IMR-90 (cell line): ENCODE measurements around the gene ELAVL4. TPM values are rescaled to one million over a fixed set of nuclear protein-coding genes. Genes with fewer than 3 reads are reported as not detected.

ENCODE experiments used
- ATAC-seq: fragments of 200-7000 bp; cut with Tn5 transposase; 2 replicates; pipeline ENCODE4 v1.9.1; 2020; ENCODE audit warnings: low read depth, mild to moderate bottlenecking, moderate library complexity
- BruUV-seq: library from RNA; stranded (reverse); fragments of 400-500 nt; replicated peaks from 2 replicates; lab custom pipeline; 2021; lab: Mats Ljungman, UMichigan
- CTCF ChIA-PET: fragments of 300-600 bp; formaldehyde crosslinking; extraction: SDS; loops from one replicate; lab custom pipeline; 2021; ENCODE audit warnings: antibody characterized with exemption; lab: Yijun Ruan, JAX
- POLR2A ChIA-PET: fragments of 300-600 bp; sonication (Branson Sonifier 250); formaldehyde crosslinking; loops from one replicate; lab custom pipeline; 2022; ENCODE audit warnings: antibody characterized with exemption; ENCODE audit not compliant: unreplicated experiment; lab: Charles Lee
- DNase-seq: peaks from one replicate; pipeline ENCODE4 v3.0.0; 2013
- H2AFZ ChIP-seq: replicated peaks from 2 replicates; pipeline ENCODE3; 2013; ENCODE audit warnings: low read length, mild to moderate bottlenecking; ENCODE audit not compliant: poor library complexity
- H2AK5ac ChIP-seq: 2 replicates; pipeline ENCODE4 v1.6.1; 2013; ENCODE audit warnings: low read depth, low read length, inconsistent platforms
- H2AK9ac ChIP-seq: replicated peaks from 2 replicates; pipeline ENCODE3; 2013; ENCODE audit warnings: mild to moderate bottlenecking, low read depth, low read length, moderate library complexity; ENCODE audit not compliant: poor library complexity
- H2BK120ac ChIP-seq: 2 replicates; pipeline ENCODE4 v1.6.1; 2013; ENCODE audit warnings: low read depth, low read length, inconsistent platforms
- H2BK15ac ChIP-seq: 3 replicates; pipeline ENCODE4 v1.6.1; 2013; ENCODE audit warnings: low read depth, low read length, inconsistent platforms
- H2BK20ac ChIP-seq: 2 replicates; pipeline ENCODE4 v1.6.1; 2013; ENCODE audit warnings: low read depth, mild to moderate bottlenecking, inconsistent platforms, low read length, moderate library complexity
- H2BK5ac ChIP-seq: 2 replicates; pipeline ENCODE4 v1.6.1; 2013; ENCODE audit warnings: mild to moderate bottlenecking, low read depth, low read length, inconsistent platforms; ENCODE audit not compliant: poor library complexity, severe bottlenecking
- H3K14ac ChIP-seq: replicated peaks from 2 replicates; pipeline ENCODE4 v1.6.1; 2013; ENCODE audit warnings: low read depth, low read length, inconsistent platforms
- H3K18ac ChIP-seq: 2 replicates; pipeline ENCODE4 v1.6.1; 2013; ENCODE audit warnings: low read depth, low read length, control low read depth
- H3K23ac ChIP-seq: 2 replicates; pipeline ENCODE4 v1.6.1; 2013; ENCODE audit warnings: low read depth, low read length, inconsistent platforms
- H3K27ac ChIP-seq: 2 replicates; pipeline ENCODE4 v1.5.1; 2013; ENCODE audit warnings: mild to moderate bottlenecking, control low read depth, low read length; ENCODE audit not compliant: insufficient read depth
- H3K27me3 ChIP-seq: 2 replicates; pipeline ENCODE4 v1.6.1; 2013; ENCODE audit warnings: low read length; ENCODE audit not compliant: control insufficient read depth, insufficient read depth
- H3K36me3 ChIP-seq: 2 replicates; pipeline ENCODE4 v1.6.1; 2013; ENCODE audit warnings: low read length, mixed read lengths; ENCODE audit not compliant: control insufficient read depth, insufficient read depth
- H3K4ac ChIP-seq: 2 replicates; pipeline ENCODE4 v1.6.1; 2013; ENCODE audit warnings: low read depth, low read length, inconsistent platforms
- H3K4me1 ChIP-seq: 2 replicates; pipeline ENCODE4 v1.6.1; 2013; ENCODE audit warnings: low read length, mixed read lengths; ENCODE audit not compliant: control insufficient read depth, insufficient read depth
- H3K4me2 ChIP-seq: 2 replicates; pipeline ENCODE4 v1.6.1; 2013; ENCODE audit warnings: low read depth, mild to moderate bottlenecking, control low read depth, low read length, moderate library complexity
- H3K4me3 ChIP-seq: 2 replicates; pipeline ENCODE4 v1.5.1; 2013; ENCODE audit warnings: low read depth, mild to moderate bottlenecking, control low read depth, low read length, moderate library complexity; ENCODE audit not compliant: insufficient read depth
- H3K56ac ChIP-seq: 2 replicates; pipeline ENCODE4 v1.6.1; 2013; ENCODE audit warnings: low read length, inconsistent platforms; ENCODE audit not compliant: insufficient read depth; ENCODE audit errors: extremely low read depth
- H3K79me1 ChIP-seq, 2 experiments: 2 replicates each; pipeline ENCODE4 v1.6.1; 2013; ENCODE audit warnings: low read length in 2 of 2, inconsistent platforms in 1 of 2, low read depth in 1 of 2
- H3K9ac ChIP-seq: 2 replicates; pipeline ENCODE4 v1.6.1; 2013; ENCODE audit warnings: low read depth, low read length, control low read depth
- H3K9me1 ChIP-seq: 2 replicates; pipeline ENCODE4 v1.6.1; 2013; ENCODE audit warnings: low read length, inconsistent platforms; ENCODE audit not compliant: insufficient read depth
- H3K9me3 ChIP-seq: 2 replicates; pipeline ENCODE4 v1.6.1; 2013; ENCODE audit warnings: low read length; ENCODE audit not compliant: control insufficient read depth, insufficient read depth
- H4K20me1 ChIP-seq: 2 replicates; pipeline ENCODE4 v1.6.1; 2013; ENCODE audit warnings: low read length, inconsistent platforms; ENCODE audit not compliant: insufficient read depth
- H4K5ac ChIP-seq: 2 replicates; pipeline ENCODE4 v1.6.1; 2013; ENCODE audit warnings: mild to moderate bottlenecking, low read depth, low read length, control low read depth
- H4K8ac ChIP-seq, 2 experiments: 2 replicates each; pipeline ENCODE4 v1.6.1; 2013; ENCODE audit warnings: low read depth in 2 of 2, low read length in 2 of 2, control low read depth in 1 of 2, inconsistent platforms in 1 of 2
- H4K91ac ChIP-seq: 2 replicates; pipeline ENCODE4 v1.6.1; 2013; ENCODE audit warnings: low read depth, low read length, inconsistent platforms; ENCODE audit not compliant: insufficient read depth
- BHLHE40 ChIP-seq: fragments of 150-350 bp; IDR thresholded peaks from 2 replicates; pipeline ENCODE4 v1.6.1; 2016; ENCODE audit warnings: mild to moderate bottlenecking, low read depth, low read length
- CEBPB ChIP-seq: IDR thresholded peaks from 2 replicates; pipeline ENCODE4 v1.6.1; 2012; ENCODE audit warnings: low read depth, low read length, improper control_type of control experiment
- CHD1 ChIP-seq: IDR thresholded peaks from 2 replicates; pipeline ENCODE4 v1.6.1; 2012; ENCODE audit warnings: low read depth, low read length, improper control_type of control experiment
- CTCF ChIP-seq: conservative IDR thresholded peaks from 2 replicates; pipeline ENCODE4 v1.5.1; 2012; ENCODE audit warnings: mild to moderate bottlenecking, low read depth, low read length, improper control_type of control experiment
- ELK1 ChIP-seq: fragments of 150-350 bp; IDR thresholded peaks from 2 replicates; pipeline ENCODE4 v1.6.1; 2016; ENCODE audit warnings: low read depth, mild to moderate bottlenecking, low read length, moderate library complexity, borderline replicate concordance
- FOS ChIP-seq: fragments of 150-350 bp; IDR thresholded peaks from 2 replicates; pipeline ENCODE4 v1.6.1; 2016; ENCODE audit warnings: low read depth, low read length
- MAFK ChIP-seq: IDR thresholded peaks from 2 replicates; pipeline ENCODE4 v1.6.1; 2012; ENCODE audit warnings: low read depth, low read length, improper control_type of control experiment
- MAZ ChIP-seq: IDR thresholded peaks from 2 replicates; pipeline ENCODE4 v1.6.1; 2012; ENCODE audit warnings: low read depth, mild to moderate bottlenecking, low read length, improper control_type of control experiment, moderate library complexity, borderline replicate concordance
- MXI1 ChIP-seq: IDR thresholded peaks from 2 replicates; pipeline ENCODE4 v1.6.1; 2012; ENCODE audit warnings: low read depth, mild to moderate bottlenecking, low read length, moderate library complexity, borderline replicate concordance
- NFE2L2 ChIP-seq: fragments of 150-350 bp; IDR thresholded peaks from 2 replicates; pipeline ENCODE4 v1.6.1; 2016; ENCODE audit warnings: low read depth, mild to moderate bottlenecking, low read length
- POLR2A ChIP-seq: IDR thresholded peaks from 2 replicates; pipeline ENCODE4 v1.6.1; 2012; ENCODE audit warnings: mild to moderate bottlenecking, low read depth, low read length
- RAD21 ChIP-seq: IDR thresholded peaks from 2 replicates; pipeline ENCODE4 v1.6.1; 2012; ENCODE audit warnings: low read length, improper control_type of control experiment
- RCOR1 ChIP-seq: IDR thresholded peaks from 2 replicates; pipeline ENCODE4 v1.6.1; 2012; ENCODE audit warnings: mild to moderate bottlenecking, low read length, improper control_type of control experiment; ENCODE audit not compliant: insufficient replicate concordance
- RFX5 ChIP-seq: IDR thresholded peaks from 2 replicates; pipeline ENCODE4 v1.8.0; 2012; ENCODE audit warnings: low read depth, mild to moderate bottlenecking, low read length, moderate library complexity
- SMC3 ChIP-seq: fragments of 150-350 bp; IDR thresholded peaks from 2 replicates; pipeline ENCODE4 v1.6.1; 2016; ENCODE audit warnings: low read depth, mild to moderate bottlenecking, antibody characterized with exemption, low read length, moderate library complexity
- USF2 ChIP-seq: fragments of 150-350 bp; IDR thresholded peaks from 2 replicates; pipeline ENCODE4 v1.6.1; 2017; ENCODE audit warnings: mild to moderate bottlenecking, antibody characterized with exemption, low read length, low read depth
- dilution Hi-C: fragments of 300-500 bp; cut with HindIII; formaldehyde crosslinking; loops from one replicate; pipeline ENCODE4 v1.14.3; 2018; ENCODE audit warnings: low sequenced_read_pairs; ENCODE audit not compliant: unreplicated experiment
- in situ Hi-C: fragments of 300-500 bp; cut with MboI; formaldehyde crosslinking; loops from 3 replicates; pipeline ENCODE4 v1.14.3; 2019; ENCODE audit warnings: low sequenced_read_pairs, inconsistent platforms, mixed read lengths
- intact Hi-C: fragments of 100-400 bp; cut with micrococcal nuclease; formaldehyde crosslinking; loops from 2 replicates; pipeline ENCODE4 v1.10.0; 2022
- polyA plus RNA-seq, 3 experiments: library from polyadenylated mRNA; depleted of rRNA; stranded (reverse); fragments of >200 nt; gene quantifications; 2 replicates each; pipeline ENCODE4 v1.2.3, GENCODE V29; 2012; ENCODE audit warnings: low replicate concordance in 1 of 3
- total RNA-seq: library from RNA; depleted of rRNA; stranded (reverse); fragments of >200 nt; gene quantifications from 2 replicates; pipeline ENCODE4 v1.2.3, GENCODE V29; 2012

ELAVL4 gene
- total and polyA plus RNA-seq, 2 of the 4 experiments (the other 2 are of a cell fraction): not detected

GRCh38 chr1:50174101-50174500 is 65.4 kb downstream of the ELAVL4 start:
- H2BK15ac ChIP-seq: no peak overlapping the region
- POLR2A ChIA-PET: no interaction called here
- no TSS peak for BruUV-seq
- intact Hi-C loops: no loop called here
- no peak overlapping the region for H3K56ac ChIP-seq
- DNase-seq: no peak
- H2AK5ac ChIP-seq: no peak overlapping the region
- no peak for ATAC-seq
- H3K23ac ChIP-seq: no peak overlapping the region
- TF ChIP-seq NFE2L2 (no peak), MXI1 (no peak), MAFK (no peak), CEBPB (no peak), MAZ (no peak), POLR2A (no peak), USF2 (no peak), ELK1 (no peak), FOS (no peak), RAD21 (no peak), SMC3 (no peak), RFX5 (no peak), CTCF (no peak), RCOR1 (no peak), CHD1 (no peak), BHLHE40 (no peak)
- no peak overlapping the region for H3K4ac ChIP-seq
- H3K4me1 ChIP-seq: no peaks in the 10 kb centered on the region
- H2BK5ac ChIP-seq: no peak overlapping the region
- no peak overlapping the region for H3K18ac ChIP-seq
- H3K4me2 ChIP-seq: no peak overlapping the region
- H3K27me3 ChIP-seq: no peaks in the 10 kb centered on the region
- H2AFZ ChIP-seq: no peak overlapping the region
- H4K5ac ChIP-seq: no peak overlapping the region
- no peak overlapping the region for H2BK20ac ChIP-seq
- no peak overlapping the region for H3K27ac ChIP-seq
- no peaks in the 10 kb centered on the region for H3K79me1 ChIP-seq
- no peaks in the 10 kb centered on the region for H3K36me3 ChIP-seq
- H3K14ac ChIP-seq: no peak overlapping the region
- no peak overlapping the region for H3K9ac ChIP-seq
- H2BK120ac ChIP-seq: no peak overlapping the region
- in situ Hi-C loops: no loop called here
- no peak overlapping the region for H4K8ac ChIP-seq
- no peak overlapping the region for H2AK9ac ChIP-seq
- no peaks in the 10 kb centered on the region for H4K20me1 ChIP-seq
- H4K91ac ChIP-seq: no peak overlapping the region
- H3K9me1 ChIP-seq: no peaks in the 10 kb centered on the region
- CTCF ChIA-PET: no interaction called here
- no peak overlapping the region for H3K4me3 ChIP-seq
- dilution Hi-C loops: no loop called here
- no peaks in the 10 kb centered on the region; the same call in 1 of the 2 replicates for H3K9me3 ChIP-seq
